Renal pelvis (tissue), 3 donors: ENCODE data around the gene IDH2. TPM values are rescaled to one million over a fixed set of nuclear protein-coding genes. Genes with fewer than 3 reads are reported as not detected.

ENCODE experiments used
- polyA plus RNA-seq, 3 donors: library from polyadenylated mRNA; unstranded; fragments of 120-200 nt; gene quantifications; one replicate each; pipeline ENCODE4 v1.2.1, GENCODE V29; 2013; ENCODE audit not compliant: insufficient read length in 3 of 3

The IDH2 gene
- polyA plus RNA-seq, 3 donors = 195 to 249 (median 224) TPM

Other genes starting within 250 kb of the IDH2 start
- gene AP3S2, start 208.5 kb downstream of the IDH2 start, polyA plus RNA-seq = 10 to 100 TPM; 29.8 to 44.9 (median 44.1) TPM
- 10 to 100 TPM; 25.7 to 31.6 (median 31.1) TPM for gene ARPIN, start 189.5 kb downstream of the IDH2 start, polyA plus RNA-seq
- gene ZNF710, start 101.1 kb downstream of the IDH2 start, polyA plus RNA-seq = 10 to 100 TPM; 17.6 to 26.6 (median 17.9) TPM
- gene SEMA4B, start 98.9 kb upstream of the IDH2 start, polyA plus RNA-seq = 10 to 100 TPM; 46.9 to 52.5 (median 50.3) TPM
- gene CIB1, start 131.5 kb upstream of the IDH2 start, polyA plus RNA-seq = 10 to 100 TPM; 55.7 to 63.4 (median 63.0) TPM
- 1 to 10 TPM; 4.2 to 6.5 (median 4.6) TPM for gene GDPGP1, start 131.7 kb upstream of the IDH2 start, polyA plus RNA-seq
- under 1 TPM in 1 of 3 donors, not detected in 2; 0.07 TPM for gene TTLL13, start 147.1 kb upstream of the IDH2 start, polyA plus RNA-seq
- gene NGRN, start 163.2 kb upstream of the IDH2 start, polyA plus RNA-seq = 100 to 1,000 TPM; 112 to 132 (median 113) TPM
- 1 to 10 TPM; 4.2 to 7.8 (median 5.8) TPM for gene ZNF774, start 249.8 kb upstream of the IDH2 start, polyA plus RNA-seq